ACC112 (cell line): Measurements from ENCODE around the gene TM4SF18.
"Not testable (repeated sequence)": the region's sequence is repeated elsewhere in the genome, so short reads cannot be mapped to it uniquely, and the experiment has no call there.

Experiments used
- H2AFZ ChIP-seq: fragments of 200-600 bp; sonication (generic); one replicate; pipeline ENCODE4 v1.6.0; 2017; ENCODE audit warnings: antibody characterized with exemption, low read length; ENCODE audit not compliant: unreplicated experiment
- H3K27ac ChIP-seq: fragments of 200-600 bp; sonication (generic); 2 replicates; pipeline ENCODE4 v1.5.1; 2014; ENCODE audit warnings: low read depth, mild to moderate bottlenecking, antibody characterized with exemption, low read length, moderate library complexity
- H3K27me3 ChIP-seq: fragments of 200-600 bp; sonication (generic); 2 replicates; pipeline ENCODE4 v1.6.1; 2014; ENCODE audit warnings: mild to moderate bottlenecking, antibody characterized with exemption, low read length, moderate library complexity, mixed read lengths; ENCODE audit not compliant: insufficient read depth
- H3K36me3 ChIP-seq: fragments of 200-600 bp; sonication (generic); 2 replicates; pipeline ENCODE4 v1.6.1; 2016; ENCODE audit warnings: mild to moderate bottlenecking, antibody characterized with exemption, low read length, moderate library complexity, mixed read lengths; ENCODE audit not compliant: insufficient read depth
- H3K4me1 ChIP-seq: fragments of 200-600 bp; sonication (generic); one replicate; pipeline ENCODE4 v1.6.1; 2016; ENCODE audit warnings: low read length, mixed read lengths; ENCODE audit not compliant: insufficient read depth, unreplicated experiment, control insufficient read depth
- H3K4me3 ChIP-seq: fragments of 200-600 bp; sonication (generic); 2 replicates; pipeline ENCODE4 v1.5.1; 2014; ENCODE audit warnings: mild to moderate bottlenecking, low read depth, low read length
- H3K79me2 ChIP-seq: fragments of 200-600 bp; sonication (generic); one replicate; pipeline ENCODE4 v1.6.0; 2016; ENCODE audit warnings: low read length; ENCODE audit not compliant: control insufficient read depth, unreplicated experiment, insufficient read depth

The TM4SF18 gene, protein sequence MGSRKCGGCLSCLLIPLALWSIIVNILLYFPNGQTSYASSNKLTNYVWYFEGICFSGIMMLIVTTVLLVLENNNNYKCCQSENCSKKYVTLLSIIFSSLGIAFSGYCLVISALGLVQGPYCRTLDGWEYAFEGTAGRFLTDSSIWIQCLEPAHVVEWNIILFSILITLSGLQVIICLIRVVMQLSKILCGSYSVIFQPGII

GRCh38 chr3:149333176-149333859 is at the start of gene TM4SF18:
Gene TM4SF18 (minus strand): TSS chr3:149333636. CDS start chr3:149333382, 254 bp downstream.
- no peak within 1 kb of the TSS for H3K4me3 ChIP-seq
- peaks cover 41% of the 10 kb centered on the region for H3K4me1 ChIP-seq
- no peaks in the 10 kb centered on the region for H3K27me3 ChIP-seq
- no peaks in the 10 kb centered on the region for H3K79me2 ChIP-seq
- peak within 1 kb of the TSS; percentile 58 for H3K27ac ChIP-seq
- no peaks in the 10 kb centered on the region for H3K36me3 ChIP-seq
- peak within 1 kb of the TSS; percentile 94 for H2AFZ ChIP-seq

GRCh38 chr3:149382518-149382917 is 49.1 kb upstream of the TM4SF18 start:
- Histone ChIP-seq H2AFZ (no peak overlapping the region), H3K4me1 (peaks cover 65% of the 10 kb centered on the region), H3K27ac (peak overlapping the region; percentile 98)

DNA sequence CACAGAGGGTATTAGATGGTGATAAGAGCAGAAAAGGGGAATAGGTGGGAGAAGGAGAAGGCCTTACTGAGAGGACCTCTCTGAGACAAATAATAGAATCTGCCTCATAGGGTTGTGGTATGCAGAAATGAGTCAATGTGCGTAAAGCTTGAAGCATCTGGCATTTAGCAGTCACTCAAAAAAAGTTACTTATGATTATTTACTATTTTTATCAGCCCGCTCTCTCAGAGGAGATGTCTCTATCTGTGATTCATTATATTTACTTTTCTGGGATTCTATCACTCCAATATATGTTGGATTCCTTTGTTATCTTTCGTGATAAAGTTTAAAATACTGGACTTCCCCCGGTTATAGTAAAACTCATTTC is 48.6 kb upstream of the TM4SF18 start:
- Histone ChIP-seq H2AFZ (peak overlapping the region; percentile 17), H3K27ac (peak overlapping the region; percentile 98), H3K4me1 (peaks cover 61% of the 10 kb centered on the region), H3K4me3 (peak overlapping the region; percentile 2; the same call in 1 of the 2 replicates), H3K36me3 (no peaks in the 10 kb centered on the region; the same call in 1 of the 2 replicates), H3K27me3 (no peaks in the 10 kb centered on the region), H3K79me2 (peaks cover 7% of the 10 kb centered on the region)

More at GRCh38 chr3:149382518-149382917, 49.1 kb upstream of the TM4SF18 start:
- Histone ChIP-seq H3K4me3 (peak overlapping the region; percentile 2; the same call in 1 of the 2 replicates), H3K79me2 (peaks cover 4% of the 10 kb centered on the region), H3K36me3 (no peaks in the 10 kb centered on the region), H3K27me3 (no peaks in the 10 kb centered on the region)

DNA sequence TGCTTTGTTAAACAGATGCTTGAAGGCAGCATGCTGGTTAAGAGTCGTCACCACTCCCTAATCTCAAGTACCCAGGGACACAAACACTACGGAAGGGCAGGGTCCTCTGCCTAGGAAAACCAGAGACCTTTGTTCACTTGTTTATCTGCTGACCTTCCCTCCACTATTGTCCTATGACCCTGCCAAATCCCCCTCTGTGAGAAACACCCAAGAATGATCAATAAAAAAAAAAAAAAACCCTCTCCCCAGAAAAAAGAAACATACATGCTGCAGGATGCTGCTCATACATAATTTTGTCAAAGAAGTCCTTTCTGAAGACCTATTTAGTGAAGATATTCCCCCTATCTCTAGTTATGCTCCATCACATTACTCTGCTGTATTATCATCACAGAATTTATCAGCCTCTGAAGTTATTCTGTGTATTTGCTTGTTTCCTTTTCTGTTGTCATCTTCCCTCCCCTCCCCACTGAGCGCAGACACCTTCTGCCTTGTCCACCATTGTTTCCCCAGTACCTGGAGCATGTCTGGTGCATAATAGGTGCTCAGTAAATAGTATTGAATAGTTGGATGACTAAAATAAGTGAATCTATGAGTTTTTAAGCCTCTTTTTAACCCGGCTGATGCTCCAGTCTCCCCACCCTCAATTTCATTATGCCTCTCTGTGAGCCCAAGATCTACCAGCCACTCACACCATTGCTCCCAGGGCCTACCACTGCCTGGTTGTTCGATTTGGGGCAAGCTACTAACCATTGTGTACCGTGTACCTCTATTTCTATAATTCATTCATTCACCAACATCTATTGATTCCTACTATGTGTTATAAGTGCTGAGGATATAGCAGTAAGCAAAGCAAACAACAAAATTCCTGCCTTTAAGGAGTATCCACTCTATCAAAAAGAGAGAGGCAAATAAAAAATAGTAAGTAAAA is 48.0 kb upstream of the TM4SF18 start:
- Histone ChIP-seq H3K36me3 (no peaks in the 10 kb centered on the region; the same call in 1 of the 2 replicates), H3K27ac (peak overlapping the region; percentile 98), H2AFZ (peak overlapping the region; percentile 17), H3K27me3 (no peaks in the 10 kb centered on the region), H3K4me3 (peak overlapping the region; percentile 2; the same call in 1 of the 2 replicates), H3K79me2 (peaks cover 14% of the 10 kb centered on the region), H3K4me1 (peaks cover 55% of the 10 kb centered on the region)

DNA sequence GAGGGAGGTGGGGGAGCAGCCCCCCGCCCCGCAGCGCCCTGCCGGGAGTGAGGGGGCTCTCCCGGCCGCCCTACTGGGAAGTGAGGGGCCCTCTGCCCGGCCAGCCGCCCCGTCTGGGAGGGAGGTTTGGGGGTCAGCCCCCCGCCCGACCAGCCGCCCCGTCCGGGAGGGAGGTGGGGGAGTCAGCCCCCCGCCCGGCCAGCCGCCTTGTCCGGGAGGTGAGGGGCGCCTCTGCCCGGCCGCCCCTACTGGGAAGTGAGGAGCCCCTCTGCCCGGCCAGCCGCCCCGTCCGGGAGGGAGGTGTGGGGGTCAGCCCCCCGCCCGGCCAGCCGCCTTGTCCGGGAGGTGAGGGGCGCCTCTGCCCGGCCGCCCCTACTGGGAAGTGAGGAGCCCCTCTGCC is 46.8 kb upstream of the TM4SF18 start:
- H2AFZ ChIP-seq, H3K27me3 ChIP-seq, H3K27ac ChIP-seq, H3K4me3 ChIP-seq, H3K36me3 ChIP-seq: not testable (repeated sequence)
- peaks cover 25% of the 10 kb centered on the region for H3K79me2 ChIP-seq
- peaks cover 50% of the 10 kb centered on the region for H3K4me1 ChIP-seq

DNA sequence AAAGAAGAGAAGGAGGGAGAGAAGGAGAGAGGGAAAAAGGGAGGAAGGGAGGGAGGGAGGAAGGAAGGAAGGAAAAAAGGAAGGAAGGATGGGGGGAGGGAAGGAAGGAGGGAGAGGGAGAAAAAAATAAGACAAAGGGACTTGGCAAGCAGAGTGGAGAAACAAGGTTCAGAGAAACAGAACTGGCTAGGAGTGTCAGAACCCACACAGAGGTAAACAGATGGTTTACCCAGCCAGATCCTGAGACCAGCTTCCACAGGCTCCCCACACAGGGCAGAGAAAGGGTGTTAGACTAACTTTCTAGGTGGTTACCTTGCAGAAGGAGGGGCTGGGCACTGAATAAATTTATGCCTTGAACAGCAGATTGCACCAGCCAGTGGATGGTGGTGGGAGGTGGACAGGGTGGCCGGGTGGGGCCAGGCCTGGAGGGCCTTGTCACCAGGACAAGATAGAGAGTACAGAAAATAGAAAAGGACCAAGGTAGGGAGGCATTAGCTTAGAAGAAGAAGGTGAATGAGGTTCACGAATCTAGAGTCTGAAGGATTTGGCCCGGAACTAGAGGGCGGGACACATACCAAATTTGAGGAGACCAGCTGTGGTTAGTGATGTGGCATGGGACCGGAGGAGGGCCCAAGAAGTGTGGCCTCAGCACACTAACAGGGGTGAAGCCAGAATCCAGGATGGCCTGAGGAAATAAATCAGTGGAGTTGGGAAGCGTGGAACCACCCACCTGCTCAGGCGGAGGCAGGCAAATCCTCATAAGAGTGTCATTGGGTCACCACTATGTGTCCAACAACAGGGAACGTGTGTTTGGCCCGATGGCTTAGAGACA is 45.3 kb upstream of the TM4SF18 start:
- Histone ChIP-seq H2AFZ (no peak overlapping the region), H3K27ac (peak overlapping the region; percentile 95), H3K4me1 (peaks cover 50% of the 10 kb centered on the region), H3K36me3 (peaks cover 21% of the 10 kb centered on the region), H3K4me3 (0 out of 2 replicates have a peak overlapping the region, but pooled peaks have one; percentile 95), H3K27me3 (no peaks in the 10 kb centered on the region), H3K79me2 (peaks cover 35% of the 10 kb centered on the region)

GRCh38 chr3:149377408-149378364 is 44.2 kb upstream of the TM4SF18 start, which contains the start of gene TM4SF1:
Gene TM4SF1 (minus strand): TSS chr3:149377649. CDS start chr3:149377547, 102 bp downstream.
- no peaks in the 10 kb centered on the region for H3K27me3 ChIP-seq
- H2AFZ ChIP-seq = no peak within 1 kb of the TSS
- peaks cover 30% of the 10 kb centered on the region for H3K36me3 ChIP-seq
- peak within 1 kb of the TSS; percentile 95 for H3K27ac ChIP-seq
- peak within 1 kb of the TSS; percentile 95 for H3K4me3 ChIP-seq
- peaks cover 59% of the 10 kb centered on the region for H3K4me1 ChIP-seq
- H3K79me2 ChIP-seq = peaks cover 44% of the 10 kb centered on the region

- H3K27ac ChIP-seq = peak overlapping the region; percentile 95
- no peaks in the 10 kb centered on the region for H3K27me3 ChIP-seq
- H3K79me2 ChIP-seq = peaks cover 48% of the 10 kb centered on the region
- peaks cover 59% of the 10 kb centered on the region for H3K4me1 ChIP-seq
- no peak overlapping the region for H2AFZ ChIP-seq
- H3K4me3 ChIP-seq = peak overlapping the region; percentile 95
- H3K36me3 ChIP-seq = peaks cover 38% of the 10 kb centered on the region
These were observed 43.4 kb upstream of the TM4SF18 start for GRCh38 chr3:149376718-149377407.
